ENCODE measurements around the gene RHOBTB1.

DNA sequence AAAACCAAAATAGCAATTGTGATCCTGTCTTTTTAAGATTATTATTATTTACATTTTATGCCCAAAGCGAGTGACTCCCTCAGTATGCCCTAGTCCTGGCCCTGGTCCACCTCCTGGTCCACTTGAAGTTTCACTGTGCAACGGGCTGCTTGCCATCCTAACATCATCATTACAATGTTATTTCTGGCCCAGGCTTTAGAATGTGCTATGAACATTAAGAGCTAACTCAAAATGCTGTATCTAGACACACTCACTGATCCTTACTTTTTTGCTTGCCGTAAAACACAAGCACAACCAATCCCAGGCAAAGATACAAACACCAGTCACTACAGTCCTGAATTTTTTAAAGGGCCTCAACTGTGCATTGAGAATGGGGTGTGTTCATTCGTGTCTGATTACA is 38.4 kb downstream of the RHOBTB1 start:
- no peak for TF ChIP-seq EZH2phosphoT487 (IDR thresholded peaks at IDR 0.05; ENCODE audit: low read depth)
- TF ChIP-seq, protein P1, sequence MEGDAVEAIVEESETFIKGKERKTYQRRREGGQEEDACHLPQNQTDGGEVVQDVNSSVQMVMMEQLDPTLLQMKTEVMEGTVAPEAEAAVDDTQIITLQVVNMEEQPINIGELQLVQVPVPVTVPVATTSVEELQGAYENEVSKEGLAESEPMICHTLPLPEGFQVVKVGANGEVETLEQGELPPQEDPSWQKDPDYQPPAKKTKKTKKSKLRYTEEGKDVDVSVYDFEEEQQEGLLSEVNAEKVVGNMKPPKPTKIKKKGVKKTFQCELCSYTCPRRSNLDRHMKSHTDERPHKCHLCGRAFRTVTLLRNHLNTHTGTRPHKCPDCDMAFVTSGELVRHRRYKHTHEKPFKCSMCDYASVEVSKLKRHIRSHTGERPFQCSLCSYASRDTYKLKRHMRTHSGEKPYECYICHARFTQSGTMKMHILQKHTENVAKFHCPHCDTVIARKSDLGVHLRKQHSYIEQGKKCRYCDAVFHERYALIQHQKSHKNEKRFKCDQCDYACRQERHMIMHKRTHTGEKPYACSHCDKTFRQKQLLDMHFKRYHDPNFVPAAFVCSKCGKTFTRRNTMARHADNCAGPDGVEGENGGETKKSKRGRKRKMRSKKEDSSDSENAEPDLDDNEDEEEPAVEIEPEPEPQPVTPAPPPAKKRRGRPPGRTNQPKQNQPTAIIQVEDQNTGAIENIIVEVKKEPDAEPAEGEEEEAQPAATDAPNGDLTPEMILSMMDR (IDR thresholded peaks at IDR 0.05; ENCODE audit: low read depth, low read length), result no peak
